ENCODE data around the gene ITM2B.

DNA sequence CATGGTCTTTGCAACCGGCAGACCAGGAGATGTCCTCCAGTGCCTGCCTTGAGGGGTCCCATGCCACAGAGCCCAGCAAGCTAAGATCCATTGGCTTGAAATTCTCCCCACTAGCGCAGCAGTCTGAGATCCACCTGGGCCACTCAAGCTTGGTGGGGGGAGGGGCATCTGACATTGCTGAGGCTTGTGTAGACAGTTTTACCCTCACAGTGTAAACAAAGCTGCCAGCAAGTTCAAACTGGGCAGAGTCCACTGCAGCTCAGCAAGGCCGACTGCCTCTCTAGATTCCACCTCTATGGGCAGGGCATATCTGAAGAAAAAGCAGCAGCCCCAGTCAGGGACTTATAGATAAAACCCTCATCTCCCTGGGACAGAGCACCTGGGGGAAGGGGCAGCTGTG, 32.0 kb upstream of the ITM2B start:
- TF ChIP-seq, protein P1, sequence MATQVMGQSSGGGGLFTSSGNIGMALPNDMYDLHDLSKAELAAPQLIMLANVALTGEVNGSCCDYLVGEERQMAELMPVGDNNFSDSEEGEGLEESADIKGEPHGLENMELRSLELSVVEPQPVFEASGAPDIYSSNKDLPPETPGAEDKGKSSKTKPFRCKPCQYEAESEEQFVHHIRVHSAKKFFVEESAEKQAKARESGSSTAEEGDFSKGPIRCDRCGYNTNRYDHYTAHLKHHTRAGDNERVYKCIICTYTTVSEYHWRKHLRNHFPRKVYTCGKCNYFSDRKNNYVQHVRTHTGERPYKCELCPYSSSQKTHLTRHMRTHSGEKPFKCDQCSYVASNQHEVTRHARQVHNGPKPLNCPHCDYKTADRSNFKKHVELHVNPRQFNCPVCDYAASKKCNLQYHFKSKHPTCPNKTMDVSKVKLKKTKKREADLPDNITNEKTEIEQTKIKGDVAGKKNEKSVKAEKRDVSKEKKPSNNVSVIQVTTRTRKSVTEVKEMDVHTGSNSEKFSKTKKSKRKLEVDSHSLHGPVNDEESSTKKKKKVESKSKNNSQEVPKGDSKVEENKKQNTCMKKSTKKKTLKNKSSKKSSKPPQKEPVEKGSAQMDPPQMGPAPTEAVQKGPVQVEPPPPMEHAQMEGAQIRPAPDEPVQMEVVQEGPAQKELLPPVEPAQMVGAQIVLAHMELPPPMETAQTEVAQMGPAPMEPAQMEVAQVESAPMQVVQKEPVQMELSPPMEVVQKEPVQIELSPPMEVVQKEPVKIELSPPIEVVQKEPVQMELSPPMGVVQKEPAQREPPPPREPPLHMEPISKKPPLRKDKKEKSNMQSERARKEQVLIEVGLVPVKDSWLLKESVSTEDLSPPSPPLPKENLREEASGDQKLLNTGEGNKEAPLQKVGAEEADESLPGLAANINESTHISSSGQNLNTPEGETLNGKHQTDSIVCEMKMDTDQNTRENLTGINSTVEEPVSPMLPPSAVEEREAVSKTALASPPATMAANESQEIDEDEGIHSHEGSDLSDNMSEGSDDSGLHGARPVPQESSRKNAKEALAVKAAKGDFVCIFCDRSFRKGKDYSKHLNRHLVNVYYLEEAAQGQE (IDR thresholded peaks at IDR 0.05; ENCODE audit: low read depth) = no peak
- TF ChIP-seq NFIC (IDR thresholded peaks at IDR 0.05) (no peak), EP300 (IDR thresholded peaks at IDR 0.05; ENCODE audit: borderline replicate concordance) (no peak), YY1 (IDR thresholded peaks at IDR 0.05; ENCODE audit: low read depth) (no peak), FOXM1 (IDR thresholded peaks at IDR 0.05; ENCODE audit: borderline replicate concordance, low read depth) (no peak), CEBPB (IDR thresholded peaks at IDR 0.05) (no peak), TCF12 (IDR thresholded peaks at IDR 0.05; ENCODE audit: low read depth) (no peak), TAF1 (IDR thresholded peaks at IDR 0.05; ENCODE audit: low read depth) (no peak), CREB1 (IDR thresholded peaks at IDR 0.05; ENCODE audit: low read depth) (no peak), RAD21 (IDR thresholded peaks at IDR 0.05; ENCODE audit: low read depth) (no peak)
- TF ChIP-seq, protein P2, sequence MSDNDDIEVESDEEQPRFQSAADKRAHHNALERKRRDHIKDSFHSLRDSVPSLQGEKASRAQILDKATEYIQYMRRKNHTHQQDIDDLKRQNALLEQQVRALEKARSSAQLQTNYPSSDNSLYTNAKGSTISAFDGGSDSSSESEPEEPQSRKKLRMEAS (IDR thresholded peaks at IDR 0.05) = no peak
